Lung (tissue), 12 donors: ENCODE data around the gene SNX1. TPM values are rescaled to one million over a fixed set of nuclear protein-coding genes. Genes with fewer than 3 reads are reported as not detected.
A peak's percentile ranks its signal among the peaks of the same experiment; 100 is the strongest.

Source experiments
- ATAC-seq: fragments of 200-7000 bp; cut with Tn5 transposase; one replicate; pipeline ENCODE4 v1.9.1; 2020; ENCODE audit warnings: moderate number of reproducible peaks; ENCODE audit not compliant: insufficient read depth, low FRiP score
- DNase-seq, 3 donors: peaks; one replicate each; pipeline ENCODE4 v3.0.0-alpha.2; 2013 to 2017
- H3K27ac ChIP-seq, 2 donors: one replicate each; pipeline ENCODE4 v1.5.1; 2013; ENCODE audit warnings: mild to moderate bottlenecking in 2 of 2, moderate library complexity in 2 of 2, control low read depth in 1 of 2, inconsistent platforms in 1 of 2, low read depth in 1 of 2, low read length in 1 of 2
- H3K27me3 ChIP-seq, 3 donors: one replicate each; pipeline ENCODE4 v1.5.1; 2013; ENCODE audit warnings: low read length in 2 of 3; ENCODE audit not compliant: control insufficient read depth in 3 of 3, insufficient read depth in 3 of 3
- H3K36me3 ChIP-seq, 4 donors: one replicate each; pipeline ENCODE4 v1.5.1; 2013; ENCODE audit warnings: low read length in 4 of 4, mild to moderate bottlenecking in 1 of 4, moderate library complexity in 1 of 4; ENCODE audit not compliant: control insufficient read depth in 4 of 4, insufficient read depth in 4 of 4
- H3K4me1 ChIP-seq, 5 donors: one replicate each; pipeline ENCODE4 v1.5.1; 2013; ENCODE audit warnings: low read length in 5 of 5, mild to moderate bottlenecking in 2 of 5, moderate library complexity in 1 of 5; ENCODE audit not compliant: control insufficient read depth in 5 of 5, insufficient read depth in 5 of 5
- H3K4me3 ChIP-seq: one replicate; pipeline ENCODE4 v1.5.1; 2013; ENCODE audit warnings: mild to moderate bottlenecking, control low read depth, moderate library complexity
- H3K9ac ChIP-seq, 2 donors: one replicate each; pipeline ENCODE4 v1.5.1; 2013; ENCODE audit warnings: low read length in 2 of 2, control low read depth in 1 of 2; ENCODE audit not compliant: insufficient read depth in 1 of 2
- H3K9me3 ChIP-seq, 4 donors: one replicate each; pipeline ENCODE4 v1.5.1; 2013; ENCODE audit warnings: low read length in 3 of 4, mild to moderate bottlenecking in 1 of 4, moderate library complexity in 1 of 4; ENCODE audit not compliant: control insufficient read depth in 4 of 4, insufficient read depth in 3 of 4
- WGBS, 2 donors: extraction: QIAGEN DNeasy Blood & Tissue Kit; methylation state at CpG; one replicate each; pipeline ENCODE4 v1.1.7; 2013; 5-methylcytosine and 5-hydroxymethylcytosine counted together
- polyA plus RNA-seq, 2 donors: library from polyadenylated mRNA; stranded (reverse); fragments of 200-250 nt; gene quantifications; one replicate each; pipeline ENCODE4 v1.2.1, GENCODE V29; 2013
- total RNA-seq, 2 donors: library from RNA; depleted of rRNA in 1 of 2; stranded (reverse); fragments of >200 nt in 1 of 2; gene quantifications; one replicate each; pipeline ENCODE4 v1.2.1, GENCODE V29; 2014 to 2021
- TF ChIP-seq, protein P1 (sequence below): IDR thresholded peaks from 2 replicates; pipeline ENCODE4 v1.5.1; 2012; ENCODE audit warnings: mild to moderate bottlenecking; ENCODE audit errors: control extremely low read depth, extremely low read depth
- donor health status: control.
- donor health status: control.
- donor health status: Bipolar disorder and iron deficiency.
- donor health status: healthy.
- donor health status: DM: yes; HTN: yes; CAD: no.

SNX1 gene
- total and polyA plus RNA-seq, 4 donors = 70.6 to 169 (median 109) TPM

DNA sequence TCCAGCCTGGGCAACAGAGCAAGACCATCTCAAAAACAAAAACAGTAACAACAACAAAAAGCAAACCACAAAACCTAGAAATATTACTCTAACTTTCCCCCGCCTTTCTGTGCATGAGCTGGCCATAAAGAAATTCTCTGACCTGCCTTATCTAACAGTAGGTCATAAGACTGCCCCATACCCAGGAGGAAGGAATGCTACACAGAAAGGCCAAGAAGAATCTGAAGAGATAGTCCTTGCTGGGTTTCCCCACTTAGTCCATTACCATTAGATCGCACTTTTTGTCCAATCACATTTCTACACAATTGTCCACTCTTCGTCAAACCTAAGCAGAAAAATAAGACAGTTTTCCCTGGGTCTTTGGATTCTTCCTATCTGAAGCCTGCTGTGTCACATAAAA is 25.7 kb upstream of the SNX1 start:
- 94 to 95% methylated on average over 3 of the region's 3 CpGs for whole genome bisulfite sequencing, 2 donors
- ATAC-seq (no peak), DNase-seq (no peak)
- no peak overlapping the region for H3K9ac ChIP-seq
- TF ChIP-seq, protein P1, sequence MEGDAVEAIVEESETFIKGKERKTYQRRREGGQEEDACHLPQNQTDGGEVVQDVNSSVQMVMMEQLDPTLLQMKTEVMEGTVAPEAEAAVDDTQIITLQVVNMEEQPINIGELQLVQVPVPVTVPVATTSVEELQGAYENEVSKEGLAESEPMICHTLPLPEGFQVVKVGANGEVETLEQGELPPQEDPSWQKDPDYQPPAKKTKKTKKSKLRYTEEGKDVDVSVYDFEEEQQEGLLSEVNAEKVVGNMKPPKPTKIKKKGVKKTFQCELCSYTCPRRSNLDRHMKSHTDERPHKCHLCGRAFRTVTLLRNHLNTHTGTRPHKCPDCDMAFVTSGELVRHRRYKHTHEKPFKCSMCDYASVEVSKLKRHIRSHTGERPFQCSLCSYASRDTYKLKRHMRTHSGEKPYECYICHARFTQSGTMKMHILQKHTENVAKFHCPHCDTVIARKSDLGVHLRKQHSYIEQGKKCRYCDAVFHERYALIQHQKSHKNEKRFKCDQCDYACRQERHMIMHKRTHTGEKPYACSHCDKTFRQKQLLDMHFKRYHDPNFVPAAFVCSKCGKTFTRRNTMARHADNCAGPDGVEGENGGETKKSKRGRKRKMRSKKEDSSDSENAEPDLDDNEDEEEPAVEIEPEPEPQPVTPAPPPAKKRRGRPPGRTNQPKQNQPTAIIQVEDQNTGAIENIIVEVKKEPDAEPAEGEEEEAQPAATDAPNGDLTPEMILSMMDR = no peak
- peaks cover 0 to 13% (median 0%) of the 10 kb centered on the region in 5 donors for H3K4me1 ChIP-seq
- H3K27me3 ChIP-seq = no peaks in the 10 kb centered on the region
- H3K27ac ChIP-seq = peak overlapping the region in 1 of 2 donors; percentile 52
- H3K4me3 ChIP-seq = no peak overlapping the region
- no peaks in the 10 kb centered on the region for H3K9me3 ChIP-seq
- peaks cover 5 to 13% (median 8%) of the 10 kb centered on the region in 4 donors for H3K36me3 ChIP-seq

DNA sequence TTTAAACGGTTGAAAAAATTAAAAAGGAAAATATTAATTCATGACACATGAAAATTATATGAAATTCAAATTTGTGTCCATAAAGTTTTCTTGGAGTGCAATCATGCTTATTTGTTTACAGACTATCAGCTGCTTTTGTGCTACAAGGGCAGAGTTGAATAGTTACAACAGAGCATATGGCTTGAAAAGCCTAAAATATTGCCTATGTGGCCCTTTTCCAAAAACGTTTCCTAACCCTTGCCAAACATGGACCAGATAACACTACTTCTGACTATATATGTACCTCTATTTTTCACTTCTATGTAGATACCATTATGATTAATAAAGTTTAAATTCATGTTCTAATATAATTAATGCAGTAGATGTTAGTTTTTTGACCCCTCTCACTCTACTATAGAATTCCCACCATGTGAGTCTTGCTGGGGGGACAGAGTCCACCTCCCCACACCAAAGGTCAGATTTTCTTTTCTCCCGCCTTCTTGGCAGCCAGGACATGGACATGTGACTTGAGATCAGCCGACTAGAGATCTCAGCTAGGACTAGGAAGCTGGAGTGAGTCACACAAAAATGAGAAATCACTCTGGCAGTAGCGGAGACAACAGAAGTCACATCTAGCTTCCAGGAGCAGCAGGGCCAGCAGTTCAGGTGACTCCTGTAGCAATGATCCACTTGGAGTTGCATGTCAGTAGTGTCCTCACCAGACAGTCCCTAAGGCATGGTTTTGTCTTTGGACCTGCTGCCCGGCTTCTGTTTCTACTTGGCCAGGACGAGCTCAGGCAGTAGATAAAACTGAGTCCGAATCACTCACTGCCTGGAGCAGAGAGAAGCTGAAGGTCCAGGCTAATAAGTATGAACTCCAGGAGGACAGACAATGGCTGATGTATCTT is 24.6 kb upstream of the SNX1 start:
- Histone ChIP-seq H3K27ac (peak overlapping the region; percentile 47 to 90), H3K27me3 (no peaks in the 10 kb centered on the region), H3K9me3 (no peaks in the 10 kb centered on the region), H3K4me1 (peaks cover 0 to 13% (median 0%) of the 10 kb centered on the region in 5 donors), H3K36me3 (peaks cover 5 to 13% (median 9%) of the 10 kb centered on the region in 4 donors), H3K4me3 (no peak overlapping the region), H3K9ac (no peak overlapping the region)
- DNase-seq (peak in 2 of 3 donors; percentile 55 to 59), ATAC-seq (peak; percentile 31)
- 68 to 72% methylated on average over 8 of the region's 8 CpGs for WGBS, 2 donors
- TF ChIP-seq, protein P1 = no peak

DNA sequence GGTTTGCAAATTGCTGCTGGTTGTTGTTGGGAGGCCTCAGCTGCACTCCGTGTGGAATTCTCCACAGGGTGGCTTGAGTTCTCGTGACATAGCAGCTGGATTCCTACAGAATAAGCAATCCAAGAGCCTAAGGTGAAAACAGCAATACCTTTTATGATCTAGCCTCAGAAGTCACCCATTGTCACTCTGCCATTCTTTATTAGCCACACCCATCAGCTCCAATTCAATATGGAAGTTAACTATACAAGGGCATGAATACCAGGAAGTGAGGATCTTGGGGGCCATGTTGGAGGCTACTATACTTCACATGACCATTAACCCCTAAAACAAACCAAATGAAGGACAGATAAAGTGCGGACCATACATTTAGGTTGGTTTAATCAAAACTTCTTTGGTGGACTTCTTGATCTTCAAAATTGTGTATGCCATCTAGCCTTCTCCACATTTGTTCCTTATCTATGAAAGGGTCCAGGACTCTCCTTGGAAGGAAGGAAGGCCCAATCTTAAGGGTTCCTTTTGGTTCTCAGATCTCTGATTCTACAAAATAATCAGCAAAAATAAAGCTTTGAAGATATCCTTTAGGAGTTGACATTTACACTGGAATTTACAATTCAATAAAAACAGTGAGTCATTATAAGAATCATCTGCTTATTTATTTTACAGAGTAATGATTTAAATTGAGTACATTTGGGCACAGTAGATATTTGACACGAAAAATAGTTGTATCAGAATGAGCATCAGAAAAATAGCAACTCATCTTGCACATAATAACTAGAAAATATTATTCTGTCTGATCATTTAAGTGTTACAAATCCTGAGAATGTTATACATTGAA is 23.6 kb upstream of the SNX1 start:
- H3K27ac ChIP-seq = peak overlapping the region; percentile 47 to 90
- no peak overlapping the region for H3K4me3 ChIP-seq
- ATAC-seq (no peak), DNase-seq (no peak)
- 91 to 99% methylated on average over 4 of the region's 4 CpGs for WGBS, 2 donors
- no peaks in the 10 kb centered on the region for H3K27me3 ChIP-seq
- peaks cover 0 to 13% (median 0%) of the 10 kb centered on the region in 5 donors for H3K4me1 ChIP-seq
- peaks cover 5 to 13% (median 9%) of the 10 kb centered on the region in 4 donors for H3K36me3 ChIP-seq
- no peak overlapping the region for H3K9ac ChIP-seq
- H3K9me3 ChIP-seq = no peaks in the 10 kb centered on the region
- TF ChIP-seq, protein P1 = no peak
